HG03565 (cell line): Measurements from ENCODE around the gene RNU7-1.

Source experiments
- ATAC-seq: cut with Tn5 transposase; IDR thresholded peaks from one replicate; pipeline ENCODE4 v1.9.1; 2021; ENCODE audit warnings: mild to moderate bottlenecking, moderate library complexity; ENCODE audit not compliant: unreplicated experiment

RNU7-1 gene

GRCh38 chr12:6952121-6952862 is 8.7 kb downstream of the RNU7-1 start:
- no peak for ATAC-seq

DNA sequence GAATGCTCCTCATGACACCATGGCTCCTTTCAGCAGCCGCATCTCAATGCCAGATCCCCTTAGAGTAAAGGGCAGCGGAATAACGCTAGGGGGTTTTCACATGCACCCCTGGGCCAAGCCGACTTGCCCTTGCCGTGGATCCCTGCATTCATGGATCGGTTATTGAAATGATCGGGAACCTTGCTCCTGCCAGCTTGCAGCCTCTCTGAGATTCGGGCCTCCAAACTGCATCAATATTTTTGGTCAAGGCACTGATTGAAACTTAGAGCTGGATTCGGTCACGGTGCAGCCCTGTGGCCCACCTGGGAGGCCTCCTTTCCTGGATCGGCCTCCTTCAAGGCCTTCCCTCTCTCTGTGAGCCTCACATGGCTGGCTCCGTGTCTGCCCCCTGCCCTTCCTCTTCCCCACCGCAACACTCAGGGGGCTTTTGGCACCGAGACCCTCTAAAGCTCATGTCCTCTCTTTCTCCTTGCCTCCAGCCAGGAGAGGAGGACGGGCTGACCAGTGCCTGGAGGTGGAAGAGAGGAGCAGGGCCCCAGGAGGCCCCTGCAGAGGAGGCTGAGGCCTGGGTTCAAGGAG is 9.3 kb downstream of the RNU7-1 start:
- no peak for ATAC-seq

GRCh38 chr12:6953442-6954315 is 10.1 kb downstream of the RNU7-1 start:
- peak; percentile 41 for ATAC-seq

GRCh38 chr12:6954316-6955107 is 10.9 kb downstream of the RNU7-1 start:
- no peak for ATAC-seq

DNA sequence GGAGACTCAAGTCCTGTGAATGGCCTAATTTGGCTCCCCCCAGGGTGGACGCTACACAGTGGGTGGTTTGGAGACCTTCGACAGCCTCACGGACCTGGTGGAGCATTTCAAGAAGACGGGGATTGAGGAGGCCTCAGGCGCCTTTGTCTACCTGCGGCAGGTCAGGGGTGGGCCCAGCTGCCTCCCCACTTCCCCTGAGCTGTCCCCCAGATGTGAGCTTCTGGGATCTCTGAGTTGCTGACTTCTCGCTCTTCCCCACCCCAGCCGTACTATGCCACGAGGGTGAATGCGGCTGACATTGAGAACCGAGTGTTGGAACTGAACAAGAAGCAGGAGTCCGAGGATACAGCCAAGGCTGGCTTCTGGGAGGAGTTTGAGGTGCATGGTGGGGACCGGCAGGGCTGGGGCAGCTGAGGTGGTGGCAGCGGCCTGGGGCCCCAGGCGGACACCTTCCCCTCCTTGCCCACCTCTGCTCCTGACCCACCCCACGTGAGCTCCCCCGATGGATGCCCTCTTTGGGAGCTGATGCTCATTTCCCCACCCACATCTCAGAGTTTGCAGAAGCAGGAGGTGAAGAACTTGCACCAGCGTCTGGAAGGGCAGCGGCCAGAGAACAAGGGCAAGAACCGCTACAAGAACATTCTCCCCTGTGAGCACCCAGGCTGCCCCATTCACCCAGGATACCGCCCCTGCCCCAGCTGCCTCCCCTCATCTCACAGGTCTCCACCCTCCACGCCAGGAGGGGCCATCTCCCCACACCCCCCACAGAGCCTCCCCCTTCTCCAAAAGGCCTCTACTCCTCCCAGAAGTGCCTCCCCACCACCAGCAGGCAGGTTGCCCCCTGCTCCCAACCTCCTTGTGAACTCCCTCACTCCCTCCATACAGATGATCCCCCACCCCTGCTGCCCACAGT is 11.7 kb downstream of the RNU7-1 start:
- no peak for ATAC-seq

GRCh38 chr12:6956021-6956727 is 12.6 kb downstream of the RNU7-1 start:
- no peak for ATAC-seq

- no peak for ATAC-seq
Measured at GRCh38 chr12:6957151-6957701, 13.6 kb downstream of the RNU7-1 start.

DNA sequence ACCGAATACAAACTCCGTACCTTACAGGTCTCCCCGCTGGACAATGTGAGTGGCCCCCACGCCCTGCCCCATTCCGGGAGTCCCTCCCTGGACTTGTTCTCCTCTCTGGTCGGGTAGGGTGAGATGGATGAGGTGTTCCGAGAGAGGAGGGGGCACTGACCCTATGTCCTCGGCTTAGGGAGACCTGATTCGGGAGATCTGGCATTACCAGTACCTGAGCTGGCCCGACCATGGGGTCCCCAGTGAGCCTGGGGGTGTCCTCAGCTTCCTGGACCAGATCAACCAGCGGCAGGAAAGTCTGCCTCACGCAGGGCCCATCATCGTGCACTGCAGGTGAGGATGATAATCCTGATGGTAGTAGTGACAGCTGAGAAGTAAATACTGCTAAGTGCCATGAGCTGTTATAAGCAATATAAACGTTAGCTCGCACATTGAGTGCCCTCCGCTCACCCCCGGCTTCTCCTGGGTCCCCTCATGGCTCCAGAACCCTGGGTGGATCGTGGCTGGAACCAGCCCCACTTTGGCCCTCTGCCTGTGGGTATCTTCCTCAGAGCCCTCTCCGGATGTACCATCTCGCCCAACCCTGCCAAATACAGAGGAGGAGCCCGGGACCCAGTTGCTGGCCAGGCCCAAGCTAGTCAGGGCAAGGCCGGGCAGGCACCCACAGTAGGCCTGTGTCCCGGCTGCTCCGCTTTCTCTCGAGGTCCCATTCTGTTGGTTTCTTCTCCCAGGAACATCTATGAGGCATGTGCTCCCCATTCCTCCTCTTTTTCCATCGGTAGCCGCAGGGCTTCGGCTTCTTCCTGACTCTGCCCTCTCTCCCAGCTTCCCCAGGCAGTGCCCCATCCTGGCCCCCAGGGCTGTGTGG is 14.4 kb downstream of the RNU7-1 start:
- no peak for ATAC-seq

DNA sequence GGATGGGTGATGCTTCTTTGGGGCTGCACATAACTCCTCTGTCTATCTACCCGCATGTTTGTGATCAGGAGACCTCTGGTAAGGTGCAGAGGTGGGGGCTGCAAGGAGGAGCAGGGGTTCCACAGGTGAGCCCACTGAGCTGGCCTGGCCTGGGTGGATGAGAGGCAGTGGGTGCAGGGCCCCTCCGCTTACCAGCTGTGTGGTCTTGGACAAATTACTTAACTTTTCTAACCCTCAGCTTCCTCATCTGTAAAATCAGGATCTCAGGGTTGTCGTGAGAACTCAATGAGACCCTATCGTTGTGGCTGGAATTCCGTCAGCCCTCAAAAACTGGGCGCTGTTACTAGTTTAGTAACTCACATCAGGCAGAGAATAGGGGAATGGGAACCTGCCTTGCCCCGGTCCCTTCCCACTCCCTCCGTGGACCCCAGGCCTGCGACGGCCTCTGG is 15.0 kb downstream of the RNU7-1 start:
- no peak for ATAC-seq

GRCh38 chr12:6959058-6959804 is 15.6 kb downstream of the RNU7-1 start:
- ATAC-seq: peak; percentile 33

DNA sequence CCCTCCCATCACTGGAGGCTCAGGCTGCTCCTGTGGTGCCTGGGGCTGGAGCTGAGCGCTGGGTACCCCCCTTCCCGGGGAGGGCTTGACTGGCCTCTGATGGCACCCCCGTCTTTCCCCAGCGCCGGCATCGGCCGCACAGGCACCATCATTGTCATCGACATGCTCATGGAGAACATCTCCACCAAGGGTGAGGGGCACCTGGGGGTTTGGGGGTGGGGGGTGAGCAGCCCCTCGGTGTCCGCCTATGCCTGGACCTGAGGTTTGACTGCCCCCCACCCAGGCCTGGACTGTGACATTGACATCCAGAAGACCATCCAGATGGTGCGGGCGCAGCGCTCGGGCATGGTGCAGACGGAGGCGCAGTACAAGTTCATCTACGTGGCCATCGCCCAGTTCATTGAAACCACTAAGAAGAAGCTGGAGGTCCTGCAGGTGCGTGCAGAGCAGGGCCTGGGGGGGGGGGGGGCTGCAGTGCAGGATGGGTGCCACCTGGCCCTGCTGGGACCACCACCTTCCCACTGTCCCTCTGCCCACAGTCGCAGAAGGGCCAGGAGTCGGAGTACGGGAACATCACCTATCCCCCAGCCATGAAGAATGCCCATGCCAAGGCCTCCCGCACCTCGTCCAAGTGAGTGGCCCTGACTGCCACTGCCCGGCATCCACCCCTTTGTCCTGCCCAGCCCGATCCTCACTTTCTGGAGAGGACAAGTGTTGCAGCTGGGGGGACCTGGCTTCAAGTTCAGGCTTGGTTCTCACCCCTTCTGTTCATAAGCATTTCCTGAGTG is 16.4 kb downstream of the RNU7-1 start:
- ATAC-seq: no peak

DNA sequence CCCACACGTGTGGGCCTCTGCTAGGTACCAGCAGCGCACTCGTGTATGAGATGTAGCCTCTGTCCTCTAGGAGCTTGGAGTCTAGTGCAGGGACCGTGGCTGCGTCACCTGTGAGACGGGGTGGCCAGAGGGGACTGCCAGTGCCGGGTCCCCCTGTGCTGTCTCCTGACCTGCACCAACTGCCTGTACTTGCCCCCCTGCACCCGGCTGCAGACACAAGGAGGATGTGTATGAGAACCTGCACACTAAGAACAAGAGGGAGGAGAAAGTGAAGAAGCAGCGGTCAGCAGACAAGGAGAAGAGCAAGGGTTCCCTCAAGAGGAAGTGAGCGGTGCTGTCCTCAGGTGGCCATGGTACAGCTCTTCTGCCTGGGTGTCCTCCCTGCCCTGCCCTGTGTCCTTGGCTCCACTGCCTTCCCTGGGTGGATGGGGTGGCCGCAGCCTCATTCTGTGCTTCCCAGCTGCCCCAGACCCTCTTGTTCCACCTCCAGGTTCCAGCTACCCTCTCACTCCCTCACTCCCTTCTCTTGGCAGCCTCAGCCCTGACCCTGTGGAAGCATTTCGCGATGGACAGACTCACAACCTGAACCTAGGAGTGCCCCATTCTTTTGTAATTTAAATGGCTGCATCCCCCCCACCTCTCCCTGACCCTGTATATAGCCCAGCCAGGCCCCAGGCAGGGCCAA is 17.1 kb downstream of the RNU7-1 start:
- no peak for ATAC-seq

GRCh38 chr12:6961278-6961694 is 17.7 kb downstream of the RNU7-1 start:
- no peak for ATAC-seq

DNA sequence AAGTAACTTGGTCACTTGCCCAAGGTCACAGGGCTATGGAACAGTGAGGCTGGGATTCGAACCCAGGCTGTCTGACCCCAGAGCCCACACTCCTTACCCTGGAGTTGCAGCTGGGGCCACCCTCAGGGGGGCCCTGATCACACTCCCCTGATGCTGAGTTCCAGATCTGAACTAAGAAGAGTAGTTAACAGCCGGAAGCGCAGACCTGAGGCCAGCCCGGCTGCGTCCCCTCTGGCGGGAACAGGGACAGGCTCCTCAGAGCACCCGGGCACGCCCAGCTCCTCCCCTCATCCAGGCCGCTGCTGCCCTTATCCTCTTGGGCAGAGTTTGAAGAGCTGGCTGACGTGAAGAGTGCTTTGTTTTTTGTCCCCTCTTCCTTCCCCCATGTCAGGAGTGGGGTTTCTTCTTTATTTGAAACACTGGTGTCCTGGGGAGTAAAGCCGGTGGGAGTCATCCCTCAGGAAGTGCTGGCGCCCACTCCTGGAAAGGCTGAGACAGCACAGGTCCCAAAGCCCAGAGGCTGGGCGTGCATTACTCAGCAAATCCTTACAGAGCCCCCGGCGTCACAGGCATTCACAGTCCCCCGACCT is 18.2 kb downstream of the RNU7-1 start:
- no peak for ATAC-seq

- ATAC-seq: no peak
Measured at GRCh38 chr12:6962285-6963015, 18.8 kb downstream of the RNU7-1 start.
